VCaP (cell line): Measurements from ENCODE around the gene KIFC3.

Source experiments
- H3K27ac ChIP-seq: fragments of 450-650 bp; 2 replicates; pipeline ENCODE4 v1.5.1; 2017
- TF ChIP-seq, protein P1 (sequence below): fragments of 450-650 bp; conservative IDR thresholded peaks from 2 replicates; pipeline ENCODE4 v1.5.1; 2017; ENCODE audit warnings: mild to moderate bottlenecking, moderate library complexity

Gene KIFC3

DNA sequence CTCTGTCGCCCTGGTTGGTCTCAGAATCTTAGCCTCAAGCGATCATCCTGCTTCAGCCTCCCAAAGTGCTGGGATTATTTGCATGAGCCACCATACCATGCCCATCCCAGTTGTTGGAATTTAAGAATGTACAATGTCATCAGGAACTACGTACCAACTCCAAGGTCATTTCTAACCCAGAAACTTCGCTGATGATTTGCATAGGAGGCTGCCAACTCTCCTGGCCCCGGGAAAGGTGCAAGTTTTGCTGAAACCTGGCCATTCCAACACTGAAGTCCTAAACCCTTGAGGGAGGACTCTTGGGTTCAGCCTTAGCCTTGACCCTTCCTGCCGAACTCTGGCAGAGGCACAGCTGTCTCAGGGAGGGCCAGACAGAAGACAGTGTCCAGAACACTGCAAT, 2.9 kb upstream of the KIFC3 start:
- TF ChIP-seq, protein P1, sequence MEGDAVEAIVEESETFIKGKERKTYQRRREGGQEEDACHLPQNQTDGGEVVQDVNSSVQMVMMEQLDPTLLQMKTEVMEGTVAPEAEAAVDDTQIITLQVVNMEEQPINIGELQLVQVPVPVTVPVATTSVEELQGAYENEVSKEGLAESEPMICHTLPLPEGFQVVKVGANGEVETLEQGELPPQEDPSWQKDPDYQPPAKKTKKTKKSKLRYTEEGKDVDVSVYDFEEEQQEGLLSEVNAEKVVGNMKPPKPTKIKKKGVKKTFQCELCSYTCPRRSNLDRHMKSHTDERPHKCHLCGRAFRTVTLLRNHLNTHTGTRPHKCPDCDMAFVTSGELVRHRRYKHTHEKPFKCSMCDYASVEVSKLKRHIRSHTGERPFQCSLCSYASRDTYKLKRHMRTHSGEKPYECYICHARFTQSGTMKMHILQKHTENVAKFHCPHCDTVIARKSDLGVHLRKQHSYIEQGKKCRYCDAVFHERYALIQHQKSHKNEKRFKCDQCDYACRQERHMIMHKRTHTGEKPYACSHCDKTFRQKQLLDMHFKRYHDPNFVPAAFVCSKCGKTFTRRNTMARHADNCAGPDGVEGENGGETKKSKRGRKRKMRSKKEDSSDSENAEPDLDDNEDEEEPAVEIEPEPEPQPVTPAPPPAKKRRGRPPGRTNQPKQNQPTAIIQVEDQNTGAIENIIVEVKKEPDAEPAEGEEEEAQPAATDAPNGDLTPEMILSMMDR = no peak
- H3K27ac ChIP-seq = no peak overlapping the region

DNA sequence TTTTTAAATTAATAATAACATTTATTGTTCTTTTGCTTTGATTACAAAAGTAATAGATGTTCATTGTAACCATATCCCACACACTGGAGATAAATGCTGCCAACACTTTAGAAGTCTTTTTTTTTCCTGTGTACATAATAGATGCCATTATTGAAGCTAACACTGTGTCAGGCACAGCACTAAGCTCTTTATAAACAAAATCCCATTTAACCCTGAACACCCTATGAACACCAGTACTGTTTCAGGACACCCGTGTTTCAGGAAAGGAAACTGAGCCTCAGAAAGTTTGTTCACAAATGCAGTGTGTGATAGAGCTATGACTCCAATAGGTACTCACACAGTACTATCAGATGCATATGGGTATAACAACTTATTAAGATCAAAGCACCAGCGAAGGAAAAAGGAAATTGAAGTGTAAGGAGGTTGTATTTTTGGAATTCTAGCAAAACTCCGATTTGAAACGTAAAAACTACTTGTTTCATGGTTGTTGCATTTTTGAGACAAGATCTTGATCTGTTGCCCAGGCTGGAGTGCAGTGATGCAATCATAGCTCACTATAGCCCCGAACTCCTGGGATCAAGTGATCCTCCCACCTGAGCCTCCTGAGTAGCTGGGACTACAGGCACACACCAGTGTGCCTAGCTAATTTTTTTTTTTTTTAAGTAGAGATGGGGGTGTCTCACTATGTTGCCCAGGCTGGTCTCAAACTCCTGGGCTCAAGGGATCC, 2.0 kb upstream of the KIFC3 start:
- H3K27ac ChIP-seq = no peak overlapping the region
- TF ChIP-seq, protein P1 = no peak

DNA sequence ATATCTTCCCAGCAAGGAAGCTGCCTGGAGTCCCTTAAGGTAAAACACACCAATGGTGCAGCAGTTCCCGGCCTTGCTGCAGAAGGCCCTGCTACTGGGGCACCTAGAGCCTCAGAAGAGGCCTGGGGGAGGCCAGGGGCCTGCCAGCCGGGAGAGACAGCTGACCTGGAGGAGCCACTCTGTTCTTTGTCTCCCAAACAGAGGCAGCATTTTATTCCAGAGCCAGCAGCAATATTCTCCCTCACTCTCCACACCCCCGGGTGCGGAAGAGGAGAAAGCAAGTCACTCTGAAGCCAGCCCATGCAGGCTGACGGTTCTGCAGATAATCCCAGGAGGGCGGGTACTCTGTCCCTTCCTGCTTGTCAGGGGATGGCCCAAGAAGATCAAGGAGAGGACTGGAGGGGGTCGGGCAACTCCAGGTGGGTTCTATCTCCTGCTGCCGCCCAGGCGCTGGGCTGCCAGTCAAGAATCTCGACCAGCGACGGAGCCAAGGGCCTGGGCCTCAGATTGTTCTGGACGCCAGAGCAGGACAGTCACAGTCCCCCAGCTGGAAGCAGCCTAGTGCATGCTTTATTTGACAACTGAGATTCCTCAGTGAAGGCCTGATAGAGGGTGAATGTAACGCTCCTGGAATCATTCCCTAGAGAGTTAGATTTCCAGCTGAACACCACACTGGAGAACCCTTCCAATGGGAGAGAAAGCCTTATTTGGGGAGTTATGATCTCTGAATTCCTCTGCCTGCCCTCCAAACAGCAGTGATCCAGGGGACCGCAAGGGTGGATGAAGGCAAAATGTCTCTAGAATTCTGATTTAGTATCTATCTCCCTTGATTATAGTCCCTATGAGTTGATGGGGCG, 1.1 kb upstream of the KIFC3 start:
- H3K27ac ChIP-seq = no peak overlapping the region
- TF ChIP-seq, protein P1 = no peak

DNA sequence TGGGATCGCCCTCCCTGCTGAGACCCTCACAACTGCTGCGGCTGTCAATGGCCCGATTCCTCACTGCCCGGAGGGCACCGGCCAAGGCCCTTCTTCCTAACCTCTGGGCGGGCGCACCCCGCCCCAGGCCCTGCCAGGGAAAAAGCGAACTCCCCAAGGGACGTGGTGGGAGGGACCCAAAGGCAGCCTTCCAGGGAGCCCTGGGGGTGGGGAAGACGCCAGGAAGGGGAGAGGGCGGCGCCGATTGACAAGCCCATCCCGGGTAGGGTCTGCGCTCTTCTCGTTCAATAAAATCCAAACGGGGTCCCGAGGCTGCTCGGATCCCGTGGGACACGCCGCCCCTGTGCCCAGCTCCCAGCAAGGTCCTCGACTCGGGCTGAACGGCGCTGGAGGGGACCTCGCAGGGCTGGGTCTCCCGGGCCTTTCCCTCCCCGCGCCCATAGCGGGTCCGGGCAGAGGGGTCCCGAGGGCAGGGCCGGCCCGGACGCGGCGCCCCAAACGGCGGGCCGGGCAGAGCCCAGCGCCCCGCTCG, 416 bp downstream of the KIFC3 start:
- H3K27ac ChIP-seq = no peak overlapping the region

DNA sequence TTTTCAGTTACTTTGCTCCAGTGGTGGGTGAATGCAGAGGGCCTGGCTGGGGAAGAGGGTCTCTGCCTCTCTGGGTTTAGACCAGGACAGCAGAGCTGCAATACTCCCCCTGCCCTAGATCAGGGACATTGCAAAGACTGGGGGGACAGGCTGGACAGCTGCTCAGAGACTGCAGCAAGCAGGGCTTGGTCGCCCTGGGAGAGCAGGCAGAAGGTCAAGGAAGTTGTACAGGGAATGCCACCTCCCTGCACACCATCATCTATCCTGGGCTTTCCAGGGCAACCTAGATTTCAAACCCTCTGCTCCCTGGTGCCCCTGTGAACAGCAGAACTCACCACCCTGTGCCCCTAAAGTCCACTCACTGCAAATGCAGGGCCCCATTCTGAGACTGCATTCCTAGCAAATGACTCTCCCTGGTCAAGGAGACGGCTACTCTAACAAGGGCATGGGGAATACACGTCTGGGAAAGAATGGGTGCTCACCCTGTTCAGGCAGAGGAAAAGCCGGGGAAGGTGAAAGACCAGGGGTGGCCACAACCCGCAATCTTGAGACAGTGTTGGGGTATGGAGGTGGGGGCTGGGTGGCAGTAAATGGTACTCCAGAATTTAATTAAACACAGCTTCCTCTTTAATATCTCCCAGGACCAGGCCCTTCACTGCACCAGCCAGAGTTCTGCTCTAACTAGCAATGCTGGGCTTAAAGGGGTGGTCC, 1.0 kb downstream of the KIFC3 start:
- H3K27ac ChIP-seq = no peak overlapping the region
- TF ChIP-seq, protein P1 = no peak

More for the DNA sequence above, 416 bp downstream of the KIFC3 start:
- TF ChIP-seq, protein P1 = no peak

DNA sequence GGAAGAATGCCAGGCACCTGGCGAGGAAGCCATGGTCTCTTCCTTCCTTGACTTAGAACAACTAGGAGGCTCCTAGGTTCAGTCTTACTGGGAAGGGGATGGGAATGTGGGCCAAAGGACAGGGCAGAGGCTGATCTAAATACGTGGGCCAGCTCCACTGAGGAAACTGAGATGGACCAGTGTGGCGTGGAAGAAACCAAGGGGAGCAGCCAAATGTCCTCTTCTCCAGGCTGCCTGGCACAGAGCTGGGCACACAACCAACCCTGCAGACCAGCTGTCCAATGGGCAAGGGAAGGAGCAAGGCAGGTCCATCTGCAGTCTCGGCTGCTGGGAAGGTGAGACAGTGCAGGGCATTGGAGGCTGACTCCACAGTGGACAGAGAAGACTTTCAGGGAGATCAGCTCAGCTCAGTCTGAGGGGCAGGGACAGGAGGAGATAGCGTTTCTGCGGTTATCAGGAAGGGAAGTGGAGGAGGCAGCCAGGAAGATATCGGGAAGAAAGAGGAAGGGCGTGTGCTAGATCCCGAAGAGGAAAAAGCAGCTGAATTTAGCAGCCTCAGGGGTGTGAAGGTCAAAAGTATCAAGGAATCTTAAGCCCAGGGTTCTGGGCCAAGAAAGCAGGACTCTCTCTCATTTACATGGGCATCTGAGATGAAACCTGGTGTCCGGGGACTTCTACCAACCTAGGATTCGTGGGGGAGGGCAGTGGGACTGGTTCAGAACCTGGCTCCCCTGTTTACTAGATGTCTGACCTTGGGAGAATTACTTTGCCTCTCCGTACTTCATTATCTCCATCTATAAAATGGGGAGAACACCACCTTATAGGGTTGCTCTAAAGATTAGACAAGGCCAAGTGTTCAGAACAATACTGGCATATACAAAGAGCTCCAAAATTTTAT, 1.8 kb downstream of the KIFC3 start:
- H3K27ac ChIP-seq = no peak overlapping the region
- TF ChIP-seq, protein P1 = no peak
